Measurements from ENCODE around the gene CLRN2.

CLRN2 gene

DNA sequence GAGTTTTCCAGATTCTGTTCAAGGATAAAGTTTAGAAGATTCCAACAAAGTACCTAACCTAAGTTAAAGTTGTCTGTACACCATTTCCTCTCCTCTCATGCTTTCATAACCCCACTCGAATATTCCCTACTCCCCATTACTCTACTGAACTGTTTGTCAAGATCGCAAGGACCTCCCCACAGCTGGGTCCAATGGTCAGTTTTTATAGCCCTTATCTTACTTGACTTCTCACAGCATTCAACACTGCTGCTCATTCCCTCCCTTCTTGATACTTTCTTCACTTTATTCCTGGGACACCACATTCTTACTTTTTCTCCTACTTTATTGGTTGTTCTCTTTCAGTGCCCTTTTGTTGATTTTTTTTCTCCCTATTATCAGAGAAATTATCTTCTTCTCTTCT lies 34.0 kb upstream of the CLRN2 start:
- H3K27ac ChIP-seq = no peak overlapping the region
- no peak for TF ChIP-seq CTCF (conservative IDR thresholded peaks at IDR 0.05)

DNA sequence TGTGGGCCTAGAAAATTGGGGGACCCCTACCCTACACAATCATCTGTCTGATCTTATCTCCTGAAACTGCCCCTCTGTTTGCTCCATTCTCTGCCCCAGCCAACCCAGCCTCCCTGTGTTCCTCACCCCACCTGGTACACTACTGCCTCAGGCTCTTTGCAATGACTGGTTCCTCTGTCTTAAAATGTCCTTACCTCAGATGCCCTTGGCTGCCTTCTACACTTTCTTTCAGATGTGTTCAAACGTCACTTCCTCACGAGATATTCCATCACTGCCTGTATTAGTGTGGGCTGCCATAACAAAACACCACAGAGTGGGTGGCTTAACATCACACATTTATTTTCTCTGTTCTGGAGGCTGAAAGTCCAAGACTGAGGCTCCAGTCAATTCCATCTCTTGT lies 32.2 kb upstream of the CLRN2 start:
- no peak for TF ChIP-seq CTCF (conservative IDR thresholded peaks at IDR 0.05)
- no peak overlapping the region for H3K27ac ChIP-seq

DNA sequence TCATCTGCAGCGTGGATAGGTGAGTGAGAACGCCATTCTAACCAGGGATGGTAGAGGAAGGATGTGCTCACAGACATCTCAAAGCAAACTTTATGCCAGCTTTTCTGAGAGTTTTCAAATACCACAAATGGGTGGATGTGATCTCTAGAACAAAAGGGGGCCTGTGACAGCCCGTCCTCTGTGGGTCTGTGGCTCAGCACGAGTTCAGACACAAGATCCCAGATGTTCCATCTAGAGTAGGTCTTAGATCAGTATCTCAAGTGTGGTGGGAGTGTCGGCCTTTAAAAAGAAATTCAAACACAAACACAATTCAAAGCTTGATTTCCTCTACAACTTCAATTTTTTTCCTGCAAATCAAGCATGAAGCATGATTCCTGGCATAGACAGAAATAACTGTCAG lies 25.8 kb upstream of the CLRN2 start:
- TF ChIP-seq CTCF (conservative IDR thresholded peaks at IDR 0.05) = no peak
- peak overlapping the region; percentile 88 for H3K27ac ChIP-seq

- peak overlapping the region; percentile 88 for H3K27ac ChIP-seq
- TF ChIP-seq CTCF (conservative IDR thresholded peaks at IDR 0.05) = no peak
These were observed 25.2 kb upstream of the CLRN2 start for GRCh38 chr4:17489721-17490120.

- TF ChIP-seq CTCF (conservative IDR thresholded peaks at IDR 0.05) = no peak
- H3K27ac ChIP-seq = peak overlapping the region; percentile 88
These were observed 24.3 kb upstream of the CLRN2 start for GRCh38 chr4:17490575-17491059.

DNA sequence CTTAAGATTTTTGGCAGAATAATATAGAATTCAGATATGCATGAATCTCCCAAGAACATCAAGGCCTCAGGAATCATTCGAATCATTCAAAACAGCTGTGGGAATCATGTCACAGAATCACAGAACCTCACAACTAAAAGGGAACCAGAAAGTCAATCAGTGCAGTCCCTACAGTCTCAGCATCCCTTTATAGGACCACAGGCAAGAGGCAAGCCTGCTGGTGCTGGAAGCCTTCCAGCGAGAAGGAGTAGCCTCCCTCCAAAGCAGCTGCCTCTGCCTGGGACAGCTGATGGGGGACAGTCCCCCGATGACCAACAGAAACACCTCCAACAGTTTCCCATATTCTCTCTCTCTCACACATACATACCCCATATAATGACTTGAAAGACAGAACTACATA lies 23.8 kb upstream of the CLRN2 start:
- peak overlapping the region; percentile 88 for H3K27ac ChIP-seq
- TF ChIP-seq CTCF (conservative IDR thresholded peaks at IDR 0.05) = no peak

DNA sequence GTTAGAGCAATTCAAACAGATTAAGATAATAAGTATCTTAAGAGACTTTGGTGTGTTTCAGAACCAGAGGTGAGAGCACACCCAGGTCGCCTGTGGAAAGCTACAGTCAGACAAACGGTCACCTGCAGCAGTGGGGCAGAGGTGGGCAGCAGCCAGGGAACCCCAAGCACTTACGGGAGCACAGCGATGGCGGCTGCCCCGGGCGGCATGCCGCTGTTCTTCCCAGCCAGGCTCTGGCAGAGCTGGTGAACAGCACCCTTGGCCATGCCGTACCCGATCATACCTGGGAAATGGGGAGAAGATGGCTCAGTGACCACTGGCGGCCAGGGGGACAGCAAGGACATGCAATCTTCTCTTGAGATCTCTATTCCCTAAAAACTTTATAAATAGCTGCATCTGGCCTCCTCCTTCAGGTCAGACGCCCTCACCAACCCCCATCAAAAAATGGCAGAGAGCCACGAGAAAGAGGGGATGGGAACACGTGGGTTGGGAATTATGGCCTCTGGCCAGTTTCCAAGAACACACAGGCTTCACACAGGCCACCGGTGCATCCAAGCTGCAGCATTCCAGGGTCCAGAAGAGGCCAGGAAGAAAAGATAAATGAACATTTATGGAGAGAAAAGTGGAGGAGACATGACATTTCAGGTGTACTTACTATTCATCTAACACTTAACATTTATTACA lies 22.8 kb upstream of the CLRN2 start:
- no peak for TF ChIP-seq CTCF (conservative IDR thresholded peaks at IDR 0.05)
- H3K27ac ChIP-seq = peak overlapping the region; percentile 88
